BE2C (cell line): ENCODE results near the gene PGAP6.
"Not testable (repeated sequence)": the region's sequence is repeated elsewhere in the genome, so short reads cannot be mapped to it uniquely, and the experiment has no call there.

Source experiments
- DNase-seq: peaks from one replicate; pipeline ENCODE4 v3.0.0-alpha.2; 2020
- H3K27me3 ChIP-seq: fragments of 250-450 bp; sonication (Bioruptor Pico); 2 replicates; pipeline ENCODE4 v1.5.1; 2020; ENCODE audit warnings: mild to moderate bottlenecking
- H3K36me3 ChIP-seq: fragments of 250-450 bp; sonication (Bioruptor Pico); 2 replicates; pipeline ENCODE4 v1.5.1; 2020; ENCODE audit warnings: mild to moderate bottlenecking
- H3K4me1 ChIP-seq: fragments of 250-450 bp; sonication (Bioruptor Pico); 2 replicates; pipeline ENCODE4 v1.5.1; 2020
- H3K4me3 ChIP-seq: 2 replicates; pipeline ENCODE4 v1.5.1; 2011; ENCODE audit warnings: low read depth, low read length
- H3K9me3 ChIP-seq: fragments of 250-450 bp; sonication (Bioruptor Pico); 2 replicates; pipeline ENCODE4 v1.5.1; 2020
- CTCF ChIP-seq: IDR thresholded peaks from 2 replicates; pipeline ENCODE4 v1.5.1; 2012; ENCODE audit warnings: mild to moderate bottlenecking, low read depth, low read length

The PGAP6 gene

DNA sequence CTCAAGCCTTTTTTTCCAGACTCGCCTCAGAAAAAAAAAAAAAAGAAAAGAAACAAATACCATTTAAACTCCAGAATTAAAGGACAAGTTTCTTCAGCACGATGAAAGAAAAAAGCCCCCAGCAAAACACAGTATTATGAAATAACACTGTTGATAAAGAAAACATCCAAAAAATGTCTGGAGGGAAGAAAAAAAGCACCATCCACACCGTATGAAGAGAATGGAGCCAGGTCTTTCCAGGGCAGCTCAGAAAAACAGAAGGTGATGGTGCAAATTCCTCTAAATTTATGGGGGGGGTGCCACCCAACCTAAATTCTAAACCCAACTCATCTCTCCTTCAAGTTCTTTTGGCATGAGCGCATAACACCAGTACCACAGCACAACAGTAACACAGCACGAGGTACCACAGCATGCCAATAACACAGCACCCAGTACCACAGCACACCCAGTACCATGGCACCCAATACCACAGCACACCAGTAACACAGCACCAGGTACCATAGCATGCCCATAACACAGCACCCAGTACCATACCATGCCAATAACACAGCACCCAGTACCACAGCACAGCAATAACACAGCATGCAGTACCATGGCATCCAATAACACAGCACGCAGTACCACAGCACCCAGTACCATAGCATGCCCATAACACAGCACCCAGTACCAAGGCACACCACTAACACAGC is 48.2 kb downstream of the PGAP6 start:
- no peaks in the 10 kb centered on the region for H3K36me3 ChIP-seq
- peaks cover 3% of the 10 kb centered on the region for H3K4me1 ChIP-seq
- TF ChIP-seq CTCF = no peak
- DNase-seq = no peak
- H3K27me3 ChIP-seq = no peaks in the 10 kb centered on the region
- H3K9me3 ChIP-seq = no peaks in the 10 kb centered on the region
- H3K4me3 ChIP-seq = no peak overlapping the region

GRCh38 chr16:331181-331814 is 50.5 kb downstream of the PGAP6 start:
- H3K4me1 ChIP-seq, DNase-seq, H3K27me3 ChIP-seq, H3K4me3 ChIP-seq, H3K9me3 ChIP-seq, H3K36me3 ChIP-seq: not testable (repeated sequence)

GRCh38 chr16:330741-331140 is 51.0 kb downstream of the PGAP6 start:
- Histone ChIP-seq H3K4me1 (peaks cover 3% of the 10 kb centered on the region; the same call in 1 of the 2 replicates), H3K36me3 (no peaks in the 10 kb centered on the region)
- TF ChIP-seq CTCF = no peak

GRCh38 chr16:325375-326145 is 56.2 kb downstream of the PGAP6 start:
- TF ChIP-seq CTCF = no peak
- no peaks in the 10 kb centered on the region for H3K4me1 ChIP-seq
- H3K4me3 ChIP-seq = no peak overlapping the region
- H3K27me3 ChIP-seq = no peaks in the 10 kb centered on the region
- DNase-seq = no peak
- H3K36me3 ChIP-seq = no peaks in the 10 kb centered on the region
- no peaks in the 10 kb centered on the region for H3K9me3 ChIP-seq

More at GRCh38 chr16:330741-331140, 51.0 kb downstream of the PGAP6 start:
- H3K4me3 ChIP-seq = no peak overlapping the region
- no peaks in the 10 kb centered on the region for H3K9me3 ChIP-seq
- no peak for DNase-seq
- no peaks in the 10 kb centered on the region for H3K27me3 ChIP-seq

DNA sequence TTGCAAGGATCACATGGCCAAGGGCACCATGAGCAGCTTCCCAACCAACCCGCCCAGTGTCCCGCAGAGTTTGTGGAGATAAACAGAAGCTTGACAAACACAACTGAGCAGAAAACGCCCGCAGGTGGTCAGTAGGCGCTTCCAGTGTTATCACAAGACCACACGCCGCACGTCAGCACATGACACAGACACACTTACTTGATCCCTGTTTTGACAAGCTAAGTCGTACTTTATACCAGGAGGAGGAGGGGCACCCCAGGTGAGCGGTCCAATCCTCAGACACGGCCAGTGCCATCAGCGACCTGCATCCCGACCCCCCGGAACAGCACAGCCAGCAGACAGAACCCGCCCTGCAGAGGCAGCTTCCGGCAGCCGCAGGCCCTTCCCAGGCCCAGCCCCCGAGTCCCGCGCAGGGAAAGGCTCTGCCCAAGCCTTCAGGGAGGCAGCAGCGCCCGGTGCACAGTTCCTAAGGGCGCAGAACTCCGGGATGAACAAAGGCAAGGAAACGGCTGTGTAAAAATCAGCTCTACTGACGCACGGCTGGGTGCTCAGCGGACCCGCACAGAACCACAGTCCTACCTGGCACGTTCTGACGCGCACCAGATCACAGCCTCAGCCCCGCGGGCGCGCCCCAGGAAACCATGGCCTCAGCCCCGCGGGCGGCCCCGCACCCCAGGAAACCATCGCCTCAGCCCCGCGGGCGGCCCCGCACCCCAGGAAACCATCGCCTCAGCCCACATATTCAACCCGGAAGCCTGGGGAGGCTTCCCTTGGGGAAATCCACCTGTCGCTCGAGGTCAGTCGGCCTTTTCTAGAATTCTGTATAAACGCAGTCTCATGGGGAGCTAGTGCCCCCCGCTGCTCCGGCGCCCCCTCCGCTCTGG is 57.1 kb downstream of the PGAP6 start:
- Histone ChIP-seq H3K36me3 (no peaks in the 10 kb centered on the region), H3K27me3 (no peaks in the 10 kb centered on the region), H3K9me3 (no peaks in the 10 kb centered on the region), H3K4me3 (no peak overlapping the region), H3K4me1 (no peaks in the 10 kb centered on the region)
- no peak for DNase-seq
- no peak for TF ChIP-seq CTCF

DNA sequence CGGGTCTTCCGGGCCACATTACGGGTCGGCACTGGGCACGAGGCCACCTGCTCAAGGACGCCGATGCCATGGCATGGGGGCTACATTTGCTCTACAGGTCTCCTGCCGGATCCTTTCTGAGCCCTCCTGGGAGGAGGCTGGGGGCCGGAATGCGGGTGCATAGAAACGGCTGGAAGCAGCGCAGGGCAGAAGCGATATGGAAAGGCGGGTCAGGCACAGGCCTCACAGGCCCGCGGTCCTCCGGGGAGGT is 57.7 kb downstream of the PGAP6 start:
- no peak for DNase-seq
- no peaks in the 10 kb centered on the region for H3K9me3 ChIP-seq
- no peaks in the 10 kb centered on the region for H3K27me3 ChIP-seq
- no peak overlapping the region for H3K4me3 ChIP-seq
- H3K36me3 ChIP-seq = no peaks in the 10 kb centered on the region
- no peaks in the 10 kb centered on the region for H3K4me1 ChIP-seq
- TF ChIP-seq CTCF = no peak
